SK-N-MC (cell line): ENCODE measurements around the gene PPP1R3C.

Experiments used
- EZH2 ChIP-seq: fragments of 200-600 bp; sonication (generic); IDR thresholded peaks from one replicate; pipeline ENCODE4 v1.6.1; 2017; ENCODE audit warnings: antibody characterized with exemption
- FOXP2 ChIP-seq: optimal IDR thresholded peaks from 2 replicates; pipeline ENCODE3; 2011; ENCODE audit warnings: mild to moderate bottlenecking, moderate library complexity; ENCODE audit not compliant: insufficient read depth; ENCODE audit errors: extremely low read length, control extremely low read depth
- POLR2AphosphoS5 ChIP-seq: IDR thresholded peaks from 2 replicates; pipeline ENCODE4 v1.6.1; 2012; ENCODE audit warnings: mild to moderate bottlenecking, low read depth, low read length, borderline replicate concordance

DNA sequence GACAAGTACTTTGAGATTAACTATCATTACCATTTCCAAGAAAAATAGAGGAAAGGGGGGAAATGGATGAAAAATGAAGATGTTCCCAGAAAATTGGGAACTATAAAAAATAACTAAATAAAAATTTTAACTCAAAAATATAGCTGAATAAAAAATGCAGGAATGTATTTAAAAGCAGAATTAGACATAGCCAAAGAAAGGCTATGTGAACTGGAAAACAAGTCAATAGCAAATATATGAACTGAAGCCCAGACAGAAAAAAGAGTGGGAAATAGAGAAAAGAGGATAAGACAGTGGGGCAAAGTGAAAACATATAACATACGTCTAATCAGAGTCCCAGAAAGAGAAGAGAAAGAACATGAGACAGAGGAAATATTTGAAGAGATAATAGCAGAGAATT is 10.3 kb downstream of the PPP1R3C start:
- no peak for TF ChIP-seq POLR2AphosphoS5
- no peak for TF ChIP-seq EZH2
- TF ChIP-seq FOXP2, result no peak
